K562 (cell line): ENCODE measurements around the gene TOM1L2. TPM values are rescaled to one million over a fixed set of nuclear protein-coding genes. Genes with fewer than 3 reads are reported as not detected.

Source experiments
- ARNT ChIP-seq, 2 experiments: fragments of 450-650 bp; IDR thresholded peaks; 2 replicates each; pipeline ENCODE4 v1.6.1; 2016; ENCODE audit warnings: mild to moderate bottlenecking in 1 of 2
- BRCA1 ChIP-seq, 2 experiments: fragments of 450-650 bp in 1 of 2; sonication (generic) in 1 of 2; formaldehyde crosslinking in 1 of 2; IDR thresholded peaks; 2 replicates each; pipeline versions ENCODE4 v1.5.0 to v1.6.1; 2017 to 2020; ENCODE audit warnings: mild to moderate bottlenecking in 1 of 2, missing genetic modification reagents in 1 of 2
- BRD9 ChIP-seq: fragments of 450-650 bp; IDR thresholded peaks from 2 replicates; pipeline ENCODE4 v1.6.1; 2018; ENCODE audit warnings: low read depth; ENCODE audit not compliant: partially characterized antibody
- CAMTA2 ChIP-seq: fragments of 250-450 bp; sonication (Bioruptor Pico); conservative IDR thresholded peaks from 2 replicates; pipeline ENCODE4 v1.5.1; 2022
- DLX4 ChIP-seq: fragments of 250-450 bp; sonication (Bioruptor Pico); IDR thresholded peaks from 2 replicates; pipeline ENCODE4 v1.6.1; 2021; ENCODE audit warnings: mild to moderate bottlenecking
- FIP1L1 ChIP-seq: fragments of 200-400 bp; formaldehyde crosslinking; IDR thresholded peaks from 2 replicates; pipeline ENCODE4 v1.6.1; 2018; ENCODE audit warnings: mild to moderate bottlenecking, low read depth, low read length; ENCODE audit not compliant: poor library complexity, severe bottlenecking
- GATAD2A ChIP-seq: fragments of 450-650 bp; IDR thresholded peaks from 2 replicates; pipeline ENCODE4 v1.6.1; 2017
- HNRNPL ChIP-seq: fragments of 200-400 bp; formaldehyde crosslinking; IDR thresholded peaks from 2 replicates; pipeline ENCODE4 v1.6.1; 2017; ENCODE audit warnings: low read depth, mild to moderate bottlenecking, low read length
- MECOM ChIP-seq: fragments of 250-450 bp; sonication (Bioruptor Pico); IDR thresholded peaks from 2 replicates; pipeline ENCODE4 v1.8.0; 2022; ENCODE audit warnings: inconsistent platforms
- MEF2D ChIP-seq: conservative IDR thresholded peaks from 2 replicates; pipeline ENCODE4 v1.6.1; 2016; ENCODE audit warnings: low read depth, missing genetic modification characterization, missing compliant biosample characterization
- PTRF ChIP-seq: fragments of 450-650 bp; IDR thresholded peaks from 2 replicates; pipeline ENCODE4 v1.6.1; 2016; ENCODE audit warnings: mild to moderate bottlenecking, missing genetic modification characterization, missing compliant biosample characterization
- SAP30 ChIP-seq: fragments of 200-600 bp; sonication (generic); IDR thresholded peaks from 2 replicates; pipeline ENCODE4 v1.6.1; 2012; ENCODE audit warnings: borderline replicate concordance, low read depth, mild to moderate bottlenecking, moderate library complexity, low read length, control low read depth, inconsistent platforms; ENCODE audit not compliant: insufficient read depth, poor library complexity, severe bottlenecking
- SMARCE1 ChIP-seq: fragments of 450-650 bp; IDR thresholded peaks from 2 replicates; pipeline ENCODE4 v1.7.1; 2016; ENCODE audit warnings: mild to moderate bottlenecking
- YY1 ChIP-seq, 3 experiments: IDR thresholded peaks; 2 replicates each; pipeline ENCODE4 v1.6.1; 2011; ENCODE audit warnings: low read length in 2 of 3, mild to moderate bottlenecking in 2 of 3, moderate library complexity in 2 of 3, borderline replicate concordance in 1 of 3, control low read depth in 1 of 3, low read depth in 1 of 3; ENCODE audit not compliant: insufficient read depth in 3 of 3, insufficient replicate concordance in 2 of 3, control insufficient read depth in 1 of 3, insufficient read length in 1 of 3; ENCODE audit errors: extremely low read depth in 1 of 3
- ZBTB2 ChIP-seq: fragments of 450-650 bp; IDR thresholded peaks from 2 replicates; pipeline ENCODE4 v1.6.1; 2016; ENCODE audit warnings: antibody characterized with exemption
- ZFX ChIP-seq: sonication (generic); formaldehyde crosslinking; IDR thresholded peaks from 2 replicates; pipeline ENCODE4 v1.8.0; 2022; ENCODE audit warnings: mild to moderate bottlenecking, missing genetic modification reagents, moderate library complexity
- ZMIZ1 ChIP-seq, 2 experiments: fragments of 150-350 bp in 1 of 2; IDR thresholded peaks; 2 replicates each; pipeline ENCODE4 v1.6.1; 2012 to 2016; ENCODE audit warnings: low read depth in 2 of 2, low read length in 2 of 2, mild to moderate bottlenecking in 1 of 2, moderate library complexity in 1 of 2
- ZNF398 ChIP-seq: fragments of 250-450 bp; sonication (Bioruptor Pico); IDR thresholded peaks from 2 replicates; pipeline ENCODE4 v1.8.0; 2021; ENCODE audit warnings: moderate library complexity, mild to moderate bottlenecking, inconsistent platforms
- ZNF584 ChIP-seq: fragments of 200-800 bp; sonication (Bioruptor generic); IDR thresholded peaks from 2 replicates; pipeline ENCODE4 v1.6.1; 2016; ENCODE audit warnings: low read depth, mild to moderate bottlenecking, missing genetic modification characterization, missing compliant biosample characterization
- polyA plus RNA-seq, 8 experiments: library from polyadenylated mRNA; depleted of rRNA in 4 of 8; stranded (reverse) in 5 of 8; unstranded in 3 of 8; fragments of >200 nt; fragmentation: Nextera tagmentation in 2 of 8; fragmentation: Illumina TruSeq in 1 of 8; extraction: Ambion mirVana in 2 of 8; extraction: Trizol in 1 of 8; gene quantifications; 2 replicates each; pipeline versions ENCODE4 v1.2.1 to v1.2.3, GENCODE V29; 2011 to 2014; ENCODE audit warnings: inconsistent platforms in 1 of 8, missing spikeins in 1 of 8
- total RNA-seq, 7 experiments: library from RNA; depleted of rRNA in 6 of 7; stranded (reverse); fragments of >200 nt in 6 of 7; fragmentation: Illumina TruSeq in 2 of 7; extraction: Trizol in 2 of 7; gene quantifications; 2 replicates each; pipeline versions ENCODE4 v1.2.1 to v1.2.3, GENCODE V29; 2011 to 2021; ENCODE audit warnings: low replicate concordance in 1 of 7

The TOM1L2 gene
- total and polyA plus RNA-seq, 9 of the 15 experiments (the other 6 are each of a cell fraction or from before 2014, with no cell fraction given): 0.07 to 6.0 (median 2.5) TPM

- no peak for TF ChIP-seq ZBTB2
- TF ChIP-seq HNRNPL: no peak; the same call in none of the 2 replicates
- TF ChIP-seq BRCA1 (IDR thresholded peaks at IDR 0.05): no peak
- TF ChIP-seq BRCA1 (CRISPR knock-in tag; IDR thresholded peaks at IDR 0.05): no peak
- TF ChIP-seq ZNF584 (CRISPR knock-in tag): no peak
- TF ChIP-seq ZNF398 (CRISPR knock-in tag): no peak
- no peak for TF ChIP-seq PTRF (tag)
- TF ChIP-seq MEF2D (tag): no peak
- TF ChIP-seq ARNT (IDR thresholded peaks at IDR 0.05): no peak
- no peak for TF ChIP-seq SMARCE1
- no peak for TF ChIP-seq BRD9
- peak; percentile 85 for TF ChIP-seq ZFX
- no peak for TF ChIP-seq DLX4 (CRISPR knock-in tag)
- TF ChIP-seq MECOM: no peak
- no peak for TF ChIP-seq ZMIZ1 (IDR thresholded peaks at IDR 0.05; ENCODE audit: low read depth in 2 of 2, low read length in 2 of 2)
- TF ChIP-seq FIP1L1: no peak
- peak; percentile 91 for TF ChIP-seq SAP30
- TF ChIP-seq GATAD2A: no peak
- no peak for TF ChIP-seq CAMTA2 (CRISPR knock-in tag)
- peak in 1 of 3 experiments; percentile 3 for TF ChIP-seq YY1 (IDR thresholded peaks at IDR 0.05; ENCODE audit: borderline replicate concordance in 1 of 3, control insufficient read depth in 1 of 3, extremely low read depth in 1 of 3, insufficient read depth in 3 of 3, insufficient read length in 1 of 3, insufficient replicate concordance in 2 of 3, low read depth in 1 of 3, low read length in 2 of 3)
These were observed at the start of gene TOM1L2, which contains the start of gene DRC3 (continued) for GRCh38 chr17:17972126-17972951.
